NCI-H146 (cell line): ENCODE results near the gene CPNE1.

ENCODE experiments used
- DNase-seq: peaks from one replicate; lab custom pipeline; 2025; lab: John Stamatoyannopoulos, UW

CPNE1 gene

DNA sequence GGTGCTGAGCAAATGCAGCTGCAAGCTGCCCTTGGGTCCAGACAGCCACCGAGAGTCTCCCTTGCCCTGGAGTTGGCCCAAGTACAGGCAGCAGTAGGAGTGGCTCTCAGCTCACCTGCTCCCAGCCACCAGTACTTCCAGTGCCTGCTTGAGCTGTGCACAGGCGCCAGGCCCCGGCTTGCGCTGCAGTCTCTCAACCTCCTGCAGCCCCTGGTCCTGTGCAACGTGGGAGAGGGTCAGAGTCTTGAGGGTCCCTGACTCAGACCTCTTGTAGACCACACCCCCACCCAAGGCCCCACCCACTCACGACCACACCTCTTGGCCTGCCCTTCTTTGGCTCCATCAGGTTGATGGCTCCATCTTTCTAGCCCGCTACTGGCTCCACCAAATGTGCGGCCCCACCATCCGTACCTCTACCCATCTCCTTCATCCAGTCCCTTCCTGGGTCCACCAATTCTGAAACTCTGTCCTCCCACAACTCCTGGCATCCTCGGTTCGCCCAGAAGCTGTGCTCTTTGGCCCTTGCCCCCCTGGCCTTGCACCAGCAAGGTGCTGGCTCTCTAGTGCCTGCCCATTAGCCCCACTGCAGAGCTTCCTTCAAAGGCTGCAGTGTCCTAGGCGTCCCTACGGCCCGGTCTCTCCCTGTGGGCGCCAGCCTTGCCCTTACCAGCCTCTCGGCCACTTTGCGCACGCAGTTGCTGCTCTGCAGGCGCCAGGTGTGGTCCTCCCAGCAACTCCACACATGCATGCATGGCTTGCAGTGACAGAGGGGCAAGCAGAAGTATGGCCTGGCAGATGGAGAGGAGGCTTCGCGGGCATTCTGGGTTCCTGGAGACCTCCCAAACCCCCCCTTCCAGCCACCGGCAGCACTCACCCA, 65.6 kb downstream of the CPNE1 start:
- DNase-seq, result peak; percentile 43

DNA sequence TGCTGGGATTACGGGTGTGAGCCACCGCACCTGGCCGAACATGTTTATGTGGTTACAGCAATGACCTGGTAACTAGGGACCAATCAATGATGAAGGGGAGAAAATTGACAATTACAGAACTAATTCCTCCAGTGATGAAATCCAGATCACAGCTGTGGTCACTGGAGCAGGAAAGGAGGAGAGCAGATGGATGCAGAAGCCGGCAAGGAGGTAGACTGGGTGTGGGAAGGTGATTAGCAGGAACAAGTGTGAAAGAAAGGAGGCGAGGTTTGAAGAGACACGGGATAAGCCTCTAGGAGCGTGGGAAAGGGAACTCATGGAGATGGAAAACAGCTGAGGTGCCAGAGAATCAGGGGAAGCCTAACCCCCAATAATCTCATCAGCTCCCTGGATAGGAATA, 66.2 kb downstream of the CPNE1 start:
- no peak for DNase-seq

DNA sequence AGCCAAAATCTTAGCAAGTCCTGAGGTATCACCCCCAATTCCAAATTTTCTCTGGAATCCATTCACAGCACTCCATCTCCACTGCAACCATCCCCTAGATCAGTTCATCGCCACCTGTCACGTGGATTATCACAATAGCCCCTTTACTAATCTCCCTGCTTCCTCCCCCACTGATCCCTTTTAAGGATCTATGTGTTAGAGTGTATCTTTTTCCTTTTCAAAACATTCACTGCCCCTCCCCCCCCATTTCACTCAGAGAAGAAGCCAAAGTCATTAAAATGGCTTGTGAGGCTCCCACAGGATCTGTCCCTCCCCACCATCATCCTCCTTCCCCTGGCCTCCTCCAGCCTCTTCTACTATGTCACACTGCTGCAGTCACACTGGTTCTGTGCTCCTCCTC, 67.5 kb downstream of the CPNE1 start:
- no peak for DNase-seq

DNA sequence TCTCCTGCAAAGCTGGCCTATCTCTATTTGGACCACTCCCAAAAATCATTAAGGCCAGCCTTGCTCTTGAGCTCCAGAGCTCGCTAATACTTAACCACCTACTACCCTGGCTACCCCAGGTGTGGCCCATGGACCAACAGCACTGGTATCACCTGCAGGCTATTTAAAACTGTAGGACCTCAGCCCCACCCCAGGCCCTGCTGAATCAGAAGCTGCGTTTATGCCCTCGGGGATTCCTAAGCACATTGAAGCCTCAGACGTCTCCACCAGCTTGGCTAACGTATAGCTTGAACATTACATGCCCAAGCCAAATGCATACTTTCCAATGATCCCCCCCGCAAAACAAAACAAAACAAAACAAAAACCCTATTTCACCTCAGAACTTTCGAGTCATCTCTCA, 68.8 kb downstream of the CPNE1 start:
- peak; percentile 34 for DNase-seq

DNA sequence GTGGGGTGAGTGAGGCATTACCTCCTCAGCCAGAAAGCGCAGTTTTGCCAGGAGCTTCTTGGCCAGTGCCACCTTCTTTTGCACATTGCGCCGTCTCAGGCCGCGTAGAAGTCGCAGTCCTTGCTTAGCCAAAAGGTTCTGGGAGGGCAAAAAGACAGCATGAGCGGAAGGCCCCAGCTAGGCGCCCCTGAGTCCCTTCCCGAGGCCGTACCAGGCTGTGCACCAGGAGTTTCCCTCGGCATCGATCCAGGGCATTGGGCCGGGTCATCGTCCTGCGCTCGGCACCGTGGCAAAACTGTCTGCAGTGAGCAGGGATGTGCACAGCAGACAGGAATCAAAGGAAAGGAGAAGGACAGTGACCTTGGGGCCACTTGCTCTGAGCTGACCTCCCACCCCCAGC, 69.2 kb downstream of the CPNE1 start:
- no peak for DNase-seq

DNA sequence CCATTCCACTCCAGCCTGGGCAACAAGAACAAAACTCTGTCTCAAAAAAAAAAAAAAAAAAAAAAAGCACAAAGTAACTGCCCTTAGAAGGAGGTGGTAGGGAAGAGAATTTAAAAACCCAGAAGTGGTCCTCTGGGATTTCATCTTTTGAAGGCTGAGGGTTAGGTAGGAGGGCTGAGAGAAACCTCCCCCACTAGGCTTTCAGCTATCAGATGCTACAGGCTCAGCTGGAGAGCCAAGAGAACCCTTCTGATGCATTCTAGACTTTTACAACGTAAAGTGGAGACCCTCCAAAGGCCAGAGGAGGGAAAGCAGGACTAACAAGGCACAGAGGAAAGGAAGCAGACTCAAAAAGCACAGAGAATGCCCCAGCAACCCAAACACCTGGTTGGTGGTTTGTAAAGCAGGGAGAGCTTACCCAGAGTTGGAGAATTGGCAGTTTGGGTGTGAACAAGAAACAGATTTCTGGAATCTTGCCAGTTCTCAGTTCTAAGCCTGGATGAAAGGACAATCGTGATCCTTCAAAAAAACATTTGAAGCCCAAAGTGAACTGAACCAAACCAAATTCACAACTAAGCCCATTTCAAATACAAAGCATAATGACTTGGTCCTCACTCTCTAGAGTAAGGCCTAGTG, 72.2 kb downstream of the CPNE1 start:
- DNase-seq, result no peak

DNA sequence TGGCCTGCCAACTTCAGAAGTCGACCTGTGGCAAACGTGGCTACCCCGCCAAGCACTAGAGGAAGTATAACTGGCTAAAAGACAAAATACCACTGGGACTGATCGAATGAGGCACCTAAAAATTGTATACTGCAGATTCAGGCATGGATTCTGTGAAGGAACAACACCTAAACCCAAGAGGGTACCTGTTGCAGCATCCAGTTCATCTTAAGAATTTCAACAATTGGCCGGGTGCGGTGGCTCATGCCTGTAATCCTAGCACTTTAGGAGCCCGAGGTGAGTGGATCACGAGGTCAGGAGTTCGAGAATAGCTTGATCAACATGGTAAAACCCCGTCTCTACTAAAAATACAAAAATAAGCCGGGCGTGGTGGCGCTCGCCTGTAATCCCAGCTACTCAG, 76.3 kb downstream of the CPNE1 start:
- no peak for DNase-seq

DNA sequence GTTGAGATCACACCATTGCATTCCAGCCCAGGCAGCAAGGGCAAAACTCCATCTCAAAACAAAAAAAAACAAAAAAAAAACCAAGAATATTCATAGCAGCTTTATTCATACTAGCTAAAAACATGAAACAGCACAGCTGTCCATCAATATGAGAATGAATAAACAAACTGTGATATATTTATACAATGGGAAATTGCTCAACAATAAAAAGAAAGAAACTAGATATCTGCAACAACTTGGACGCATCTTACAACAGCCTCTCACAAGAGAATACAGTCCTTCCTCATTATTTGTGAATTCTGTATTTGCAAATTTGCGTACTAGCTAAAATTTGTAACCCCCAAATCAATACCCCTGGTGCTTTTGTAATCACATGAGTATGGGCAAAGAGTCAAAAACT, 77.3 kb downstream of the CPNE1 start:
- no peak for DNase-seq

DNA sequence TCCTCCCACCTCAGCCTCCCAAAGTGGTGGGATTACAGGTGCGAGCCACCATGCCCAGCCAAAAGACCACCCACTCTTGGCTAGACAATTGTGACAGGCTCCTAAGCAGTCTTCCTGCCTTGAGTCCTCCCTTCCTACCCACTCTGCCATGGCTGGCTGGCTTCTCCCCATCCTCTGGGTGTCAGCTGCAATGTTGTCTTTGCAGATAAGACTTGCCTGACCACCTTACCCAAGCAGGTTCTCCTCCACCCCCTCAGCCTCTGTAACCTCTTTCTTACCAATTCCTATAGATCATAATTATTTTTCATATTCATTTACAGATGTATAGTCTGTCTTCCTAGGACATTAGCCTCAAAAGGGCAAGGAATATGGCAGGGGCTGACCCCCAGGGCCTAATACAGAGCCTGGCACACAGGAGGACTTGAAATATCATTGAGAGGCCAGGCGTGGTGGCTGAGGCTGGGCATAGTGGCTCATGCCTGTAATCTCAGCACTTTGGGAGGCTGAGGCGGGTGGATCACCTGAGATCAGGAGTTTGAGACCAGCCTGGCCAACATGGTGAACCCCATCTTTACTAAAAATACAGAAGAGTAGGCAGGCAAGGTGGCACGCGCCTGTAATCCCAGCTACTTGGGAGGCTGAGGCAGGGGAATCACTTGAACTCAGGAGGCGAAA, 77.8 kb downstream of the CPNE1 start:
- no peak for DNase-seq

DNA sequence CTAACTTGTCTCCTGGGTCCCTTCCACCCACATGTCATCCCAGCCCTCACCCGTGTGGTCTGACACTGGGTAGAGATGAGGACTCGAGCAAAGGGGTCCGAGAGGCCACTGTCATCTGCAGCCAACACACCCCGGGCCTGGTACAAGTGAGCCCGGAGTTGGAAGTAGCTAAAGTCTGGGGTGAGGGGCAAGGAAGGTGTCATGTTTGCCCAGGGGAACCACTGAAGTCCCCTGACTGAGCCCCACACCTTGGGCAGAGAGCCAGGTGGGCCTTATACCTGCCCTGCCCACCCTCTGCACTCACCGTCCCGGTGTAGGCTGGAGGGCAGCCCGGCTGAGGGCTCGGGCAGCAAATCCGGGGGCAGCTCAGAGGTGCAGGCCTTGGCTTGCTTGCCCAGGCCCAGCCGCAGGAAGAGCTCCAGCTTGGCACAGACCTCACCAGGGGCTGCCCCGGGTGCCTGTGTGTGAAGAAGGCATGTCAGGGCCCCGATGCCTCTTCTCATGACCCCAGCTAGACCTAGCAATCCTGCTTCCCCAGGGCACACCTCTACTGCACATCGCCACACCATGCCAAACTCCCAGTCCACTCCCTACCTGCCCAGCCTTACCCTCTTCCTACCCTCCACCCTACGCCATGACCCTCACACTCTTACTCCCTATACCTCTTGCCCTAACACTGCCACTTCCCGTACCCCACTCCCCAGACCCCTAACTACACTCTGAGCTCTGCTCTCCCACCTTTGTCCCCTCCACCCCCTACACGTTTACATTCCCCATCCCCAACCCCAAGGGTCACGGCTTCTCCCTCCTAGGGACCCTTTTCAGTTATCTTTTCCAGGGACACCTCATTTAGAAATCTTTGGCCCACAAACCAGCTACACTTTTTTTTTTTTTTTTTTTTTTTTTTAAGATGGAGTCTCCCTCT, 80.8 kb downstream of the CPNE1 start:
- no peak for DNase-seq

DNA sequence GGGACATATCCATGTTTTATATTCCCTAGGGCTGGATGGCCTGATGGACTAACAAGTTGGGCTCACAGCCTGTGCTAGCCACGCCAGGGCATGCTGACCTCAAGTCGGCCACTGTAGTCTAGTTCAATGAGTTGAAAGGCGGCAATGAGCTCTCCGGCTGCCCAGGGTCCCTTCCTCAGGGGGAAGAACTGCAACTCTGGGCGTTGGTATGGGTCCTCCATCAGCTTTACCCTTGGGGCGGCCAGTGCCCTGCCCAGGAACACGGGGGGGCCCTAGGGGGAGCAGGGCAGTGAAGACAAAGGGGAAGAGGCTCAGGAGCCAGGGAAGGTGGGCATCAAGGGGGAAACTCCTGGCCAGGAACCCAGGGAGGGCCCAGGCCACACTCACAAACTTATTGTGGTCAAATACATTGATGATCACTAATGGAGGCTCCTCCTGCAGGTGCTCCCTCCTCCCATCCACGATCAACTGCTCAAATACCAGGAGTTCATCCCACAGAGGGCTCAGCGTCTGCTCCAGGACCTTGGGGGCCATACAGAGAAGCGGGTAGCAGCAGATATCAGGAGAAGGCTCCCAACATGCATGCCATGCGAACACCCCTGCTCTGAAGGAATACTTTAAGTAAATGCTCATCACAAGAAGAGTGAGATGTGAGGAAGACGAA, 81.8 kb downstream of the CPNE1 start:
- DNase-seq, result no peak

DNA sequence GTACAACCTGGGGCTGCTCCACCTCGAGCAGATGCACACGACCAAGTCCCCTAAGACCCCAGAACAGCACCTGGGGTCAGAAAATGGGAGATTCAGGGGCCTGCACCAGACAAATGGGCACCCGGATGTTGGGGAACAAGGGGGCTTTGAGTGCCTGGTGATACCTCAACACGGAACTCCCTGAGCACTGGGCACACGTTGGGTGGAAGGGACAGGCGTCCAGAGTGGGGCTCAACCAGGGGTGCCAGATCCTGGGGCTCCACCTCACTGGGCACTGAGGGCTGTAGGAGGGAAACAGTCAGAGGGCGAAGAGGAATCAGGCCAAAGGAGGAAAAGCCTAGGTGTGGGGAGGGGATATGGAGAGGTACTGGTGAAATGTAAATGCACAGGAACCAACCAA, 82.6 kb downstream of the CPNE1 start:
- no peak for DNase-seq

DNA sequence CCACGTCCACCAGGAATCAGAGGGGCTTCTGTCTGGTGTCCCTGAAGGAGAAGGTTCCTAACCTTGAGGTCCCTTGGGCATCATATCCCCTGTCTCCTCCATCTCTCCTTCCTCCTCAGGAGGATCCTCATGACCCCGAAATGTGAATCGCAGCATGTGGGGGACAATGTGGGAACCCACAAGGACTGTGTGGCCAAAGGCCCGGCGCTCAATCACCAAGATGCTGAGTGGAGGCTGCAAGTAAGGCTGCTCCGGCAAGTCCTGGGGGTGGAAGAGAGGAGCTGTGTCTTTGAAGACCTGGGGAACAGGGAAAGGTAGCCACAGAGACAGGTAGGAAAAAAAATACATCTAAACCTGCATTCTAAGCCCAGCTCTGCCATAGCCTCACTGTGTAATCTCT, 85.5 kb downstream of the CPNE1 start:
- DNase-seq, result no peak

DNA sequence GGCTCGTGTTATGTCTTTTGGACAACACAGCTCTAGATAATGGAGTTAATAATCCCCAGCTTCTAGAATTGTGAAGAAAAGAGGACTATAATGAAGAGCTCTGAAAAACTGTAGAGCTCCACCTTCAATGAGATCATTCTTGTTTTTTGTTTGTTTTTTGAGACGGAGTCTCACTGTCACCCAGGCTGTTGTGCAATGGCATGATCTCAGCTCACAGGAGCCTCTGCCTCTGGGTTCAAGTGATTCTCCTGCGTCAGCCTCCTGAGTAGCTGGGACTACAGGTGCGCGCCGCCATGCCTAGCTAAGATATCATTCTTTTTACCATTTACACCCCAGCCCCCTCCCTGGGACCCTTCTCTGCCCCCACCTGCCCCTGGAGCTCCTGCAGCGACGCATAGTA, 86.2 kb downstream of the CPNE1 start:
- no peak for DNase-seq

DNA sequence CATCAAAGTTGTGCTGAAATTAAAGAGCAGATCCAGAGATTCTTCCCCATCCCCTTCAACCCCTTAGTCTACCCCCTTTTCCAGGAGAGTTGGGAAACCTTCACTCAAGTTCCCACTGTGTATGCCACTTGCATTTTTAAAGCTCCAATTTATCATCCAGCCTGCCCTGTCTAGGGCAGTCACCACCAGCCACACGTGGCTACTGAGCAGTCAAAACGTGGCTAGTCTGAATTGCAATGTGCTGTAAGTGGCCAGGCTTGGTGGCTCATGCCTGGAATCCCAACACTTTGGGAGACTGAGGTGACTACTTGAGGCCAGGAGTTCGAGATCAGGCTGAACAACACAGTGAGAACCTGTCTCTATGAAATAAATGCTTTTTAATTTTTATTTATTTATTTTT, 87.9 kb downstream of the CPNE1 start:
- no peak for DNase-seq
